CD1c-positive myeloid dendritic cell (primary cell): ENCODE measurements around the gene GLIPR2.
"Not testable (repeated sequence)": the region's sequence is repeated elsewhere in the genome, so short reads cannot be mapped to it uniquely, and the experiment has no call there.

ENCODE experiments used
- DNase-seq: peaks from one replicate; pipeline ENCODE4 v3.0.0-alpha.2; 2016; ENCODE audit errors: extremely low spot score

GLIPR2 gene

DNA sequence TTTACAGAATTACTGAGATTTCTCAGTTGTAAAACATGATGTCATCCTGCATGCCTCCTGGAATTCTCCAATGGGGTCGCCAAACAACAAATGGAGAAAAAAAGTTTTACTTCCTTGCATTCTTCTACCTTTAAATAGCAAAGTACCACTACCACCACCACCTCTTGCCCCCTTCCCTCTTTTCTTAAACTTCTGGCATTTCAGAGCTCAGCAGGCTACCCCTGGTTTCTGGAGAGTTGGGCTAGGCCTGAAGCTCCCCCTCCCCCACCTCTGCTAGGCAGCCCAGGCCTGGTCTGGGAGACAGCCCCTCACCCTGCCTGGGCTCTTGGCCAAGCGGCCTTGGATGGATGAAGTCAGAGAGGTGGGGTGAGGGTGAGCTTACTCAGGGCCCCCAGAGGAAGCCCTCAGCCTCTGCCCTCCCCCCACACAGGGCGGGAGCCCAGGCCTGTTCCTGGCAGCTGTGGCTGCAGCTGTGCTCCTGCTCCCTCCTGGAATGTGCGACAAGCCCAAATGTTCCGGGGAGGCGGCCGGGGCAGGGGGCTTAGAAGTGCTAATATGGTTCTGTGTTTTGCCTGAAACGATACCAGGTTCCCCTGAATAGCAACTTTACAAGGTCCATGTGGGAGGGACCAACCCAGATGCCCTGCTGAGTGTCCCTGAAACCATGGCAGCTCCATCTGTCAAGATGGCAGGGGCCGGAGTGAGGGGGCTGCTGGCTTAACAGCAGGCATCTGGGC lies 26.7 kb downstream of the GLIPR2 start:
- no peak for DNase-seq

DNA sequence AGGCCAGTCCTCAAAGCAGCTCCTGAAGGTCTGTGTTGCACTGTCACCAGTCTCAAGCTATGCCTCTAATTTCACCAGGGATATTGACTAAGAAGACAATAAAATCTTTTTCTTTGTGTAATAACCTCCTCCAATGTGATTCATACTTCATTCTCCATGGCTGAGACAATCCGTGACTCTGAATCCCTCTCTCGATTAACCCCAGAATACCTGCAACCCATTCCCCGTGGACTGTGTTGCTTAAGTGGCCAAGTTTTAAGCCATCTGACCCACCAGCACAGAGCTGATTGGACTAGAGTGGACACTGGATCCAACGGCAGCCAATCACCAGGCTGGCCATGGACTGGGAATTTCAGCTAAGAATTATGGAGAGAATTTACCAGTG lies 27.2 kb downstream of the GLIPR2 start:
- DNase-seq, result no peak

DNA sequence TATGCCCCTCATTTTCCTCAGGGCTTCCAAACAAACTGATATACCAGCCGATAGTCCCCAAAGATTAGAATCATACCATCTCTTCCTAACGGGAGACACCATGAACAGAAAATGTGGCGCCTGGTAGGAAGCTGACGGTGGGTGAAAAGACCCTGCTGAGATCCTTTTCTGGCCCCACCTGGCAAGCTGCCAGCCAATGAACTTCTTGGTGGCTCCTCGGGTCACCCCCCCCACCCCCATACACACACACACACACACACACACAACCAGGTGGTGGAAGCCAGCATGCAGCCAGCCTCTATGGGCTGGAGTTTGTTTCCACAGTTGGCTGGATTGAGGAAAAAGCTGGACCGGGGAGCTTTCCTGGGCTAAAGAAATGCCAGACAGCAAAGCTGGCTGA lies 27.8 kb downstream of the GLIPR2 start:
- DNase-seq, result no peak

DNA sequence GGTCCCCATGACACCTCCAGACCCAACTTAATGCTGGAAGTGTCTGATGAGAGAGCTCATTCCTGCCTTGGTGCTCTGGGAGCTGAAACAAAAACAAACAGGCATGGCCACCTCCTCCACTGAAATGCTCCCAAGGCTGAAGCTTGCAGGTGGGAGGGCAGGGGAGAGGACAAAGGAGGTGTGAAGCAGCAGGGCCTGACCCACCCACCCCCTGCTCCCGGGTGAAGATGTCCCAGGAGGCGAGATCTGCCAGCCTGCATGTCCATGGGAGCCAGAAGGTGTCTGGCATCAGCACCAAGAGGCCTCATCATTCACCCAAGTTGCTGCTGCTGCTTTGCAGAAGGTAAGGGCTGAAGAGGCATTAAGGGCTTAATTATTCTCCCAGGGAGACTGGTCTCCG lies 28.5 kb downstream of the GLIPR2 start:
- DNase-seq, result no peak

DNA sequence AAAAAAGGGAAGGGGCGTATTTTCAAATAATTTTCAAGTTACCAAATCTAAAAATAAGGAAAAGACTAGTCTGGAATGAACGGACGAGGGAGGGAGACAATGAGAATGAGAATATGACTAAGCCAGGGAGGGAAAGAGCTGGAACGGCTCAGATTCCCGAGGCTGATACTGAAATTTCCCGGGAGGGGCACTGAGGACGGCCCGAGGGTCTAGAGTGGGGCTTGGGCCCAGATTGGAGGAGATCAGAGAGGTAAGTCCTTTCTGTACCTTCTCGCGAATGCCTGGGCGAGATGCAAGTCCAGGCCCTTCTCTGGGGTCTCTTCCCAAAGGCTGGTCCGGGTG lies 29.3 kb downstream of the GLIPR2 start:
- no peak for DNase-seq

DNA sequence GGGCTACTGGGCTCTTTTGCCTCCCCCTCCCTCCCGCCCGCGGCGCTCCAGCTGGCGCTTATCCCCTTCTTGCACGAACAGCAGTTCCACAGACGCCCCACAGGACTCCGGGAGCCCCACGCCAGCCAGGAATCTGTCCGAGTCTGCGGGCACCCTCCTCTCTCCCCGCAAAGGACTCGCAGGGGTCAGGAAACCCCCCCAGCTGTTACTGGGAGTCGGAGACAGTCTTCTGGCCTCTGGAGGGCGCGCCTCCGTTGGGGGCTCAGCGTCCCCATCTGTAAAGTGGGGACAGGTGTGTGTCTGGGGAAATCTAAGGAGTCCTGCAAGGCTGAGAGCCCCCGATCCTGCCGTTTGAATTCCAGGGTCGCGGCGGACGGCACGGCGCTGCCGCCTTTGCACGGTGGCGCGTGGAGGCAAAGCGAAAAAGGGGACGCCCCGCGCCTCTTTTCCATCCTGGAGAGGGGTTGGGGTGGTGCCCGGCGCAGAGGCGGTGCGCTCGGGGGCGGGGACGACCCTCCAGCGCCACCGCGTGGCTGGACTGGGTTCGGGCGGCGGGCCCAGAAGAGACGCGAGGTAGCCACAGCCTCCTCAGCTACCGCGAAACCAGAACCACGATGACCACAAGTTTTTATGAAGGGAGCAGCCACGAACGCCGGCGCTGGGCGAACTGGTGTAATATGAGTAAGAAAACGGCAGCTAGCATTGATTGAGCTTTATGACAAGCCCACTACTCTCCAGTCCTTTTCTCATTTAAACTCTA lies 29.8 kb downstream of the GLIPR2 start:
- peak; percentile 90 for DNase-seq

DNA sequence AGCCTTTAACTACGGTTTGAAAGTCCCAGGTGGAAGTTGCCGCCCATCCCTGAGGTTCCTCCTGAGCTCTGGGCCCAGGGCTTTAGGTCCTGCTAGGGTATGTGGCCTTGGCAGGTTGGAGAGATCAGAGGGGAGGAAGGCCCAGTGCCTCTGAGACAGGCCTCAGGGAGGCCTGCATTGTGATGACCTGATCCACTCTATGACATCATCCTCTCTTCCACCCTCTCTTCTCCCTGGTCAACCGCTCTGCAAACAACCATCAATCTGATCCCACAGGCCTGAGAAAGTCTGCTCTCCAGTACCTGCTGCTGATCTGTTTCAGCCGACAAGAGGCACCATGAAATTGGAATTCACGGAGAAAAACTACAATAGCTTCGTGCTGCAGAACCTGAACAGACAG lies 32.6 kb downstream of the GLIPR2 start, which contains the start of gene CCIN:
CCIN (plus strand) TSS at position 223 of the 400 bp plus-strand sequence; CDS start at position 338, 115 bp downstream.
- no peak for DNase-seq

DNA sequence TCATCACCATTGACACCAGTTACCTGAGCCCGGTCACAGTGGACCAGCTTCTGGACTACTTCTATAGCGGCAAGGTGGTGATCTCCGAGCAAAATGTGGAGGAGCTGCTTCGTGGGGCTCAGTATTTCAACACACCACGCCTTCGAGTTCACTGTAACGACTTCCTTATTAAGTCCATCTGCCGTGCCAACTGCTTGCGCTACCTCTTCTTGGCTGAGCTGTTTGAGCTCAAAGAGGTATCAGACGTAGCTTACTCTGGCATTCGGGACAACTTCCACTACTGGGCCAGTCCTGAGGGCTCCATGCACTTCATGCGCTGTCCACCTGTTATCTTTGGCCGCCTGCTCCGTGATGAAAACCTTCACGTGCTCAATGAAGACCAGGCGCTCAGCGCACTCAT lies 33.2 kb downstream of the GLIPR2 start:
- DNase-seq, result peak; percentile 60

DNA sequence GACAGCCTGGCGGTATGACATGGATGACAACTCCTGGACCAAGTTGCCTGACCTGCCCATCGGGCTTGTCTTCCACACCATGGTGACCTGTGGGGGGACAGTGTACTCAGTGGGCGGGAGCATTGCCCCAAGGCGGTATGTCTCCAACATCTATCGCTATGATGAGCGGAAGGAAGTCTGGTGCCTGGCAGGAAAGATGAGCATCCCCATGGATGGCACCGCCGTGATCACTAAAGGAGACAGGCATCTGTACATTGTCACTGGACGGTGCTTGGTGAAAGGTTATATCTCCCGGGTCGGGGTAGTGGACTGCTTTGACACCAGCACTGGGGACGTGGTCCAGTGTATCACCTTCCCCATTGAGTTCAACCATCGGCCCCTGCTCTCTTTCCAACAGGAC lies 34.0 kb downstream of the GLIPR2 start:
- no peak for DNase-seq

DNA sequence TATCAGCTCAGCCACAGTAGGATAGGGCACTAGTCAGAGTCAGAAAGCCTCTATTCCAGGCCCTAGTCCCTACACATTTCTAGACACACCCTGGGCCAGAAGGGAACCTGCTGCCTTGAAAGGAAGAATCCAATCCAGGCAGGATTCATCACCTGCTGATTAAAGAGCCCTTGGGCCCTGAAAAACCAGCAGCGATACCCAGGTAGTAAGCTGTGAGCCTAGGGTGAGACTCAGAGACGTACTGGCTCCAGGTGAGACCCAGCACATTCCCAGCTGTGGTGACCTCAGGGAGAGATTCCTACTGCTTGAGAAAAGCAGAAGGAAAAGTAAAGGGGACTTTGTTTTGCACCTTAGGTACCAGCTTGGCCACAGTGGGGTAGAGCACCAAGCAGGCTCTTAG lies 37.3 kb downstream of the GLIPR2 start:
- DNase-seq, result no peak

DNA sequence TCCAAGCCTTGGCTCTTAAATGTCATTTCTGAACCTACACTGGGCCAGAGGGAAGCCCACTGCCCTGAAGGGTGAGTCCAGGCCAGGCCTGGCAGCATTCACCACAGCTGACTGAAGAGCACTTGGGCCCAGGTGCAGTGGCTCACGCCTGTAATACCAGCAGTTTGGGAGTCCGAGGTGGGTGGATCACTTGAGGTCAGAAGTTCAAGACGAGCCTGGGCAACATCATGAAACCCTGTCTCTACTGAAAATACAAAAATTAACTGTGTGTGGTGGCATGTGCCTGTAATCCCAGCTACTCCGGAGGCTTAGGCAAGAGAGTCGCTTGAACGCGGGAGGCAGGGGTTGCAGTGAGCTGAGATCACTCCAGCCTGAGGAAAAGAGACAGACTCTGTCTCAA lies 37.7 kb downstream of the GLIPR2 start:
- DNase-seq, result no peak

DNA sequence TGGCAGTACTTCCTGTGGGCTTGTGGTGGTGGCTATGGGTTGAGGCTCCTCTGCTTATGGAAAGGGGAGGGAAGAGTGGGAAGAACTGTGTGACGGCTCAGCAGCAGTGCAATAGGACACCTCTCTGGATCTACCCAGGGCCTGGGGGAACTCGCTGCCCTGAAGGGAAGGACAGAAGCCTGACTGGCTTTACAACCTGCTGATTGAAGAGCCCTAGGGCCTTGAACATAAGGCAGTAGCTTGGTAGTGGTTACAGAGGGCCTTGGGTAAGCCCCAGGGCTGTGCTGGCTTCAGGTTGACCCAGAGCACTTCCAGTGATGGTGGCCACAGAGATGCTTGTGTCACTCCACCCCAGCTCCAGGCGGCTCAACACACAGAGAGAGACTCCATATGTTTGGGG lies 38.2 kb downstream of the GLIPR2 start:
- no peak for DNase-seq

DNA sequence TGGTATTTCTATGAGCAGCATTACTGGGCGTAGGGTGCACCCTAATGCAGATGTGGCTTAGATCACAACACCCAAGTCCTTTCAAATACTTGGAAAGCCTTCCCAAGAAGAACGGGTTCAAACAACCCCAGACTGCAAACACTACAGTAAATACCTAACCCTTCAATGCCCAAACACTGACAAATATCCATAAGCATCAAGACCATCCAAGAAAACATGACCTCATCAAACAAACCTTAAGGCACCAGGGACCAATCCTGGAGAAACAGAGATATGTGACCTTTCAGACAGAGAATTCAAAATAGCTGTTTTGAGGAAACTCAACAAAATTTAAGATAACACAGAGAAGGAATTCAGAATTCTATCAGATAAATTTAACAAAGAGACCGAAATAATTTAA lies 38.7 kb downstream of the GLIPR2 start:
- DNase-seq, result not testable (repeated sequence)

DNA sequence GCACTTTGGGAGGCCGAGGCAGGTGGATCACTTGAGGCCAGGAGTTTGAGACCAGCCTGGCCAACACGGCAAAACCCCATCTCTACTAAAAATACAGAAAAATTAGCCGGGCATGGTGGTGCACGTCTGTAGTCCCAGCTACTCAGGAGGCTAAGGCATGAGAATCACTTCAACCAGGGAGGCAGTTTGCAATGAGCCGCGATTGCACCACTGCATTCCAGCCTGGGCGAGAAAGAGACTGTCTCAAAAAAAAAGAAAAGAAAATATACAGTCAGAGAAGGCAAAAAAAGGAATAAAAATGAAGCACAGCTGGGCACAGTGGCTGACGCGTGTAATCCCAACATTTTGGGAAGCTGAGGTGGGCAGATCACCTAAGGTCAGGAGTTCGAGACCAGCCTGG lies 40.0 kb downstream of the GLIPR2 start:
- not testable (repeated sequence) for DNase-seq

DNA sequence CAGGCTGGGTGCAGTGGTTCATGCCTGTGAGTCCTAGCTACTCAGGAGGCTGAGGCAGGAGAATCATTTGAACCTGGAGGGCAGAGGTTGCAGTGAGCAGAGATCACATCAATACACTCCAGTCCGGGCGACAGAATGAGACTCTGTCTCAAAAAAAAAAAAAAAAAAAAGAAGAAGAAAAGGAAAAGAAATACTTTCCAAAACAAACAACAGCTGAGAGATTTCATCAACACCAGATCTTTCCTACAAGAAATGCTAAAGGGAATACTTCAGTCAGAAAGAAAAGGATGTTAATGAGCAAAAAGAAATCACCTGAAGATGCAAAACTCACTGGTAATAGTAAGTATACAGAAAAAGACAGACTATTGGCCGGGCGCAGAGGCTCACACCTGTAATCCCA lies 41.0 kb downstream of the GLIPR2 start:
- DNase-seq, result no peak

DNA sequence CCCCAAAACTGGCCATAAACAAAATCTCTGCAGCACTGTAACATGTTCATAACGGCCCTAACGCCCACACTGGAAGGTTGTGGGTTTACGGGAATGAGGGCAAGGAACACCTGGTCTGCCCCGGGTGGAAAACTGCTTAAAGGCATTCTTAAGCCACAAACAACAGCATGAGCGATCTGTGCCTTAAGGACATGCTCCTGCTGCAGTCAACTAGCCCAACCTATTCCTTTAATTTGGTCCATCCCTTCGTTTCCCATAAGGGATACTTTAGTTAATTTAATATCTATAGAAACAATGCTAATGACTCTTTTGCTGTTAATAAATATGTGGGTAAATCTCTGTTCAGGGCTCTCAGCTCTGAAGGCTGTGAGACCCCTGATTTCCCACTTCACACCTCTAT lies 43.7 kb downstream of the GLIPR2 start:
- not testable (repeated sequence) for DNase-seq

DNA sequence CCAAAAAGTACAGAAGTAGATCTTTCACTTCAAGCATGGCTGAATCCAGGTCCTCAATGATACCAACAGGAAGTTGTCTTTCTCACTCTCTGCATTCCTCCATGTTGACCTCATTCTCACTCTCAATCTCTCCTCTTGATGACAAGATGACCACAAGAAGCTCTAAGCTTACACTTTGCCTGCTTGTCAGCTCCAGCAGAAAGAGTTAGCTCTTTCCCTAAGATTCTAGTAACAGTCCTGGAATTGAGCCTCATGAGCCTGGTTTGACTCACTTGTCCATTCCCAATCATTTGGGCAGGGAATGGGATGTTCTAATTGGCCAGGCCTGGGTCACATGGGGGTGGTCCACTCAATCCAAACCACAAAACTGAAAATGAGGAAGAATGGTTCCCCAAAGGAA lies 50.9 kb downstream of the GLIPR2 start:
- no peak for DNase-seq

DNA sequence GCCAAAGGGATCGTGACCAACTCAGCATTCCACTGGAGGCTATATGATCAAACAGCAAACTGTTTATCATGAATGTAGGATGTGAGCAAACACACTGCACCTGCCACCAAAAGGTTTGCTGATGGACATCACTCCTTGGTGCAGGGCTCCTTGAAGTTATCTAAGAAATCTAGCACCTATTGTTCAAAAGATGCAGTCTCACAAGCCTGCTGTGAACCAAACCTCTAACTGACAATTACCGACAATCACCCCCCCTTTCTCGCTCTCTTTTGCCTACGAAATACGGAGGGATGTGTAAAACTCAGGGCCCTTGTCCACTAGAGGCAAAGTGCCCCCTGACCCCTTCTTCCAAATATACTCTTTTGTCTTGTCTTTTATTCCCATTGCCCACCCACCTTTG lies 51.7 kb downstream of the GLIPR2 start:
- no peak for DNase-seq

DNA sequence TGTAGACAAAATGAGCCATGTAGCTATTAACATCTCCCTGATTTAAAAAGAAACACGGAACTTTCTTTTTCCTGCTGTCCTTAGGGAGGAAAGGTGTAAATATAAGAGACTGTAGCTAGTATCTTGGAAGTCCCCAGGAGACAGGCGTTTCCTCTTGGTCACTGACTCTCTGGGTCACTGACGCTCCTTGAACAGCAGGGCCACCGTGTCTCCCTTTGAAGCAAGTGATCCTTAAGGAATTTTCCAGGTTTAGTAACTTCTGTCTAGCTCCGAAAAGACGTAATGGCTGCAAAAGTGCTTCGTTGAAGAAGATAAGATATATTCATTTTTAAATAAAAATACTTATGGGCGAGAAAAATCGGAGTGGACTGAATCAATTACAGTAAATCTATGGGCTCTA lies 53.4 kb downstream of the GLIPR2 start:
- DNase-seq, result peak; percentile 42

DNA sequence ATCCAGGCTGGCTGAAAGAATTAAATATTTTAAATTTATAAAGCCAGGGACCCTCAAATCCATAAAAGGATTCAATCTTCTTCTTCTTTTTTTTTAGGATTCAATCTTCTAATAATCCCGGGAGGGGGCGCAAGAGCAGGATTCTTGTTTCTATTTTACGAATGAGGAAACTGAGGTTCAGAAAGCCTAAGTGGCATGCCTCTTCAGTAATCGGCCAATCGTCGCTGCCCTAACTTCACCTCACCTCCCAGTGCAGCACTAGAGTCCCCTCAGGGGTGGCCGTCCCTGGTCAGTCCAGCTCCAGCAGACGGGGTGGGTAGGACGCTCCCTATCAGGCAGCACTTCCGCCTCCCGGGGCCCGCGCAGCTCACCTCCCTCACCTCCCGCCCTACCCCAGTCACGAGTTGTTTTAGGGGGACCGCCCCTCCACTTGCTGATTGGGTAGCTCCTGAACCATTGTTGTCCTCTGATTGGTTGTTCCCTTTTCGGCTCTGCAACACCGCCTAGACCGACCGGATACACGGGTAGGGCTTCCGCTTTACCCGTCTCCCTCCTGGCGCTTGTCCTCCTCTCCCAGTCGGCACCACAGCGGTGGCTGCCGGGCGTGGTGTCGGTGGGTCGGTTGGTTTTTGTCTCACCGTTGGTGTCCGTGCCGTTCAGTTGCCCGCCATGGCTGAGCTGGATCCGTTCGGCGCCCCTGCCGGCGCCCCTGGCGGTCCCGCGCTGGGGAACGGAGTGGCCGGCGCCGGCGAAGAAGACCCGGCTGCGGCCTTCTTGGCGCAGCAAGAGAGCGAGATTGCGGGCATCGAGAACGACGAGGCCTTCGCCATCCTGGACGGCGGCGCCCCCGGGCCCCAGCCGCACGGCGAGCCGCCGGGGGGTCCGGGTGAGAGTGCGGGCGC lies 54.1 kb downstream of the GLIPR2 start, which contains the start of gene CLTA:
CLTA (plus strand) TSS at position 534 of the 902 bp plus-strand sequence; CDS start at position 670, 136 bp downstream.
- peak; percentile 98 for DNase-seq

DNA sequence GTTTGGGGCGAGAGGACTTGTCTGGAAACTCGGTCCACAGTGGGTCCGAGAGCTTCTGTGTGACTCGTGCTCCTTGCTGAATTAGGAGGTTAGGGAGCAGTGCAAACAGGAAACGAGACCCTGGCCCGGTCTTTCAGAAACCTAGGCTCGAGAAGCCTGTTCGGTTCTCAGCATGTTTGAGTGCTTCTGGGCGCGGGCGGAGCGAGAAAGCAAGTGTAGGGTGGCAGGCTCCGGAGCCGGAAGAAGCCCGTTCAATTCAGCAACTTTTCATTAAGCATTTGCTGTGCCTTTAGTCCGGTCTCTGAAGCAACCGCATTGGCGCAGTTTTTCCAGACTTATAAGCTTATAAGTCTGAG lies 54.7 kb downstream of the GLIPR2 start:
- DNase-seq, result peak; percentile 56

DNA sequence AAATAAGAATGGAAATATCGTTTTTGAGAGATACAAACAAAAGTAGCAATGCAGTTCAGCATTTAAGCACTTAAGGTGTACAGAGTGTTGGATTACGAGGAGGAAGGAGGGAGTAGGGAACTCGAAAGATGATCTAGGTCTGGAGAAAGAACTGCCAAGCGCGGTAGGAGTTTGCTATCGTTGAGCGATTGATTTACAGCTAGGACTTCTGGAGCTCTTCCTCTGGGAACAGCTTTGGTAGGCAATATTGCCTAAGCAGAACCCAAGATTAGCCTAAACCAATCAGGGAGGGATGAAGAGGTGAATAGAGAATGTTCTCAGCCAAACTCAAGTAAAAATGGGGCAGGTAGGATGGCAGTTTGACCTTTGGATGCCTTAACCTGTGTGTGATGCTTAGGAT lies 55.2 kb downstream of the GLIPR2 start:
- no peak for DNase-seq
